Inferior parietal cortex (tissue), 1 donor: ENCODE measurements around the gene TNMD.

Experiments used
- DNase-seq: peaks from one replicate; pipeline ENCODE4 v3.0.0-alpha.2; 2016; ENCODE audit errors: extremely low spot score

The TNMD gene

GRCh38 chrX:100643956-100644860 is 59.5 kb downstream of the TNMD start, which contains the start of gene SRPX2:
Gene SRPX2 (plus strand): TSS chrX:100644199. CDS start chrX:100646323, 2,124 bp downstream.
- peak; percentile 15 for DNase-seq

- no peak for DNase-seq
Measured at GRCh38 chrX:100645106-100645505, 60.4 kb downstream of the TNMD start.

GRCh38 chrX:100647095-100647494 is 62.4 kb downstream of the TNMD start:
- DNase-seq = no peak

GRCh38 chrX:100647739-100648138 is 63.0 kb downstream of the TNMD start:
- DNase-seq = no peak

GRCh38 chrX:100648458-100649417 is 64.0 kb downstream of the TNMD start:
- no peak for DNase-seq
